B cell (primary cell): ENCODE results near the gene HOXA4. TPM values are rescaled to one million over a fixed set of nuclear protein-coding genes. Genes with fewer than 3 reads are reported as not detected.
A peak's percentile ranks its signal among the peaks of the same experiment; 100 is the strongest.

Experiments
- ATAC-seq: fragments of 200-7000 bp; cut with Tn5 transposase; one replicate; pipeline ENCODE4 v1.10.0; 2021; ENCODE audit warnings: low read depth, mild to moderate bottlenecking, moderate number of reproducible peaks, moderate library complexity
- CTCF ChIA-PET: fragments of 350-600 bp; sonication (Branson Sonifier 250); formaldehyde crosslinking; loops from one replicate; lab custom pipeline; 2021; ENCODE audit warnings: antibody characterized with exemption, inconsistent platforms; lab: Charles Lee
- POLR2A ChIA-PET: fragments of 350-600 bp; sonication (Branson Sonifier 250); formaldehyde crosslinking; loops from one replicate; lab custom pipeline; 2021; ENCODE audit warnings: antibody characterized with exemption; lab: Charles Lee
- DNase-seq: peaks from one replicate; pipeline ENCODE4 v3.0.0; 2013
- H2AFZ ChIP-seq: 2 replicates; pipeline ENCODE4 v1.6.1; 2012; ENCODE audit warnings: mild to moderate bottlenecking, low read depth, low read length; ENCODE audit not compliant: insufficient read depth, poor library complexity, severe bottlenecking
- H3K27ac ChIP-seq, 2 donors: 1 replicate in 1 of 2; 2 replicates in 1 of 2; pipeline ENCODE4 v1.5.1; 2012 to 2013; ENCODE audit warnings: low read length in 2 of 2, mild to moderate bottlenecking in 2 of 2, moderate library complexity in 1 of 2
- H3K27me3 ChIP-seq, 4 experiments: fragments of 200-600 bp in 1 of 4; sonication (generic) in 1 of 4; replicated peaks in 1 of 4; 1 replicate in 2 of 4; 2 replicates in 2 of 4; pipeline versions ENCODE4 v1.6.1 to v1.7.0; 2013 to 2016; ENCODE audit warnings: low read length in 3 of 4, mild to moderate bottlenecking in 2 of 4, mixed read lengths in 1 of 4, moderate library complexity in 1 of 4; ENCODE audit not compliant: insufficient read depth in 4 of 4, control insufficient read depth in 3 of 4; ENCODE audit errors: control extremely low read depth in 1 of 4
- H3K36me3 ChIP-seq, 2 experiments: replicated peaks in 1 of 2; 1 replicate in 1 of 2; 2 replicates in 1 of 2; pipeline versions ENCODE4 v1.6.1 to v1.7.1; 2013; ENCODE audit warnings: low read length in 1 of 2; ENCODE audit not compliant: insufficient read depth in 2 of 2, control insufficient read depth in 1 of 2; ENCODE audit errors: control extremely low read depth in 1 of 2, extremely low read depth in 1 of 2
- H3K4me1 ChIP-seq, 2 donors: fragments of 200-600 bp in 1 of 2; sonication (generic) in 1 of 2; 1 replicate in 1 of 2; 2 replicates in 1 of 2; pipeline versions ENCODE4 v1.5.1 to v1.6.1; 2013 to 2017; ENCODE audit warnings: low read length in 2 of 2; ENCODE audit not compliant: control insufficient read depth in 2 of 2, insufficient read depth in 2 of 2
- H3K4me2 ChIP-seq: replicated peaks from 2 replicates; pipeline ENCODE3; 2012; ENCODE audit warnings: mild to moderate bottlenecking, low read depth, low read length; ENCODE audit not compliant: poor library complexity, severe bottlenecking
- H3K4me3 ChIP-seq, 5 experiments: fragments of 200-600 bp in 1 of 5; sonication (generic) in 1 of 5; 1 replicate in 3 of 5; 2 replicates in 2 of 5; pipeline versions ENCODE4 v1.5.1 to v1.7.0; 2011 to 2016; ENCODE audit warnings: low read length in 4 of 5, mild to moderate bottlenecking in 4 of 5, low read depth in 2 of 5, control low read depth in 1 of 5, moderate library complexity in 1 of 5; ENCODE audit not compliant: insufficient read depth in 1 of 5; ENCODE audit errors: control extremely low read depth in 1 of 5, extremely low read depth in 1 of 5
- H3K79me2 ChIP-seq: fragments of 200-600 bp; sonication (generic); one replicate; pipeline ENCODE4 v1.6.0; 2016; ENCODE audit warnings: low read length; ENCODE audit not compliant: control insufficient read depth, insufficient read depth
- H3K9ac ChIP-seq: fragments of 200-600 bp; sonication (generic); 2 replicates; pipeline ENCODE4 v1.6.1; 2017; ENCODE audit warnings: mild to moderate bottlenecking, low read length, moderate library complexity
- H3K9me3 ChIP-seq, 3 donors: one replicate each; pipeline versions ENCODE4 v1.6.1 to v1.7.1; 2013; ENCODE audit warnings: low read length in 2 of 3; ENCODE audit not compliant: control insufficient read depth in 2 of 3, insufficient read depth in 1 of 3; ENCODE audit errors: control extremely low read depth in 1 of 3
- H4K20me1 ChIP-seq: 2 replicates; pipeline ENCODE4 v1.6.0; 2012; ENCODE audit warnings: mild to moderate bottlenecking, low read length; ENCODE audit not compliant: insufficient read depth, control insufficient read depth, poor library complexity, severe bottlenecking
- H3K27ac Mint-ChIP-seq: one replicate; pipeline ENCODE4 v1.8.0; 2021; ENCODE audit warnings: mixed read lengths
- H3K27me3 Mint-ChIP-seq: one replicate; pipeline ENCODE4 v1.8.0; 2021; ENCODE audit warnings: mixed read lengths
- H3K4me1 Mint-ChIP-seq: one replicate; pipeline ENCODE4 v1.8.0; 2021; ENCODE audit warnings: mixed read lengths
- H3K4me3 Mint-ChIP-seq: one replicate; pipeline ENCODE4 v1.8.0; 2021; ENCODE audit warnings: mixed read lengths
- H3K9me3 Mint-ChIP-seq: one replicate; pipeline ENCODE4 v1.8.0; 2022; ENCODE audit warnings: mixed read lengths; ENCODE audit not compliant: insufficient read depth
- CTCF ChIP-seq: fragments of 200-600 bp; IDR thresholded peaks from one replicate; pipeline ENCODE4 v1.8.0; 2022; ENCODE audit warnings: antibody characterized with exemption, mild to moderate bottlenecking
- EZH2 ChIP-seq: IDR thresholded peaks from 2 replicates; pipeline ENCODE4 v1.6.1; 2012; ENCODE audit warnings: borderline replicate concordance, low read depth, mild to moderate bottlenecking, moderate library complexity, low read length; ENCODE audit not compliant: insufficient read depth, poor library complexity, severe bottlenecking
- WGBS: methylation state at CpG from one replicate; pipeline ENCODE4 v1.1.5; 2013; ENCODE audit warnings: missing lambda C conversion rate; ENCODE audit not compliant: insufficient coverage; 5-methylcytosine and 5-hydroxymethylcytosine counted together
- intact Hi-C: fragments of 100-400 bp; cut with micrococcal nuclease; formaldehyde crosslinking; loops from one replicate; pipeline ENCODE4 v1.10.0; 2022
- polyA plus RNA-seq: library from polyadenylated mRNA; depleted of rRNA; stranded (reverse); fragments of >200 nt; gene quantifications from 2 replicates; pipeline ENCODE4 v1.2.3, GENCODE V29; 2012
- total RNA-seq, 2 donors: library from RNA; stranded (reverse); fragments of 120-200 nt in 1 of 2; gene quantifications; 1 replicate in 1 of 2; 2 replicates in 1 of 2; pipeline versions ENCODE4 v1.2.3 to v1.2.4, GENCODE V29; 2013 to 2022

HOXA4 gene
- total and polyA plus RNA-seq, 2 donors (not counting 1 experiment from before 2014, with no cell fraction given) = 0.30 TPM; not detected in 1

- Histone ChIP-seq H3K4me3 (no peak overlapping the region), H3K9me3 (peaks cover 0 to 74% (median 19%) of the 10 kb centered on the region in 3 donors), H2AFZ (no peak overlapping the region), H3K4me2 (no peak overlapping the region), H3K4me1 (peaks cover 41 to 68% of the 10 kb centered on the region in 2 donors), H3K36me3 (no peaks in the 10 kb centered on the region), H3K9ac (no peak overlapping the region), H3K79me2 (no peaks in the 10 kb centered on the region), H4K20me1 (peaks cover 8% of the 10 kb centered on the region), H3K27me3 (peaks cover 0 to 96% (median 81%) of the 10 kb centered on the region in 4 experiments), H3K27ac (no peak overlapping the region)
- ATAC-seq (no peak), DNase-seq (peak; percentile 49)
- CTCF ChIA-PET = interaction anchor here (1.0 to 2.8 kb wide), 5 partner anchors 11 to 27 kb away, joined by 3 to 10 read pairs (median 3); no protein-coding TSS in a partner anchor
- peaks cover 61% of the 10 kb centered on the region for H3K27me3 Mint-ChIP-seq
- POLR2A ChIA-PET = no interaction called here
- TF ChIP-seq EZH2 (no peak), CTCF (no peak)
- H3K27ac Mint-ChIP-seq = peak overlapping the region; percentile 77
- WGBS = 6% methylated on average over 27 of the region's 30 CpGs
- peak overlapping the region; percentile 44 for H3K4me3 Mint-ChIP-seq
- H3K9me3 Mint-ChIP-seq = no peaks in the 10 kb centered on the region
- intact Hi-C loops = no loop called here
- peaks cover 19% of the 10 kb centered on the region for H3K4me1 Mint-ChIP-seq
Observed at GRCh38 chr7:27171637-27172314, 41.2 kb upstream of the HOXA4 start.

DNA sequence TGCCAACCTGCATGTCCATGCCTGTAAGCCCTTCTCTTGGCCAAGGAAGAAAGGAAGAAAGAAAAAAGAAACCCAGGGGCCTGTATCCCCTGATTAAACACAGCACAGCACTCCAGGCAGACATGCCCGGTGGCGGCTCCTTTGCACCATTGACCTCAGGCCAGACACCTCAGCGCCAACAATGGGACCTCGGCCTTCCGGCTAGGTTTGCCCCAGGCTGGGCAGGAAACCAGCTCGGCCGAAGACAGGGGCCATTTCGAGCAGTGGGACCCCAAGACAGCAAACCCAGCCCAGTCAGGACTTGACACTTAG is 40.7 kb upstream of the HOXA4 start:
- peaks cover 8% of the 10 kb centered on the region for H4K20me1 ChIP-seq
- H3K27ac ChIP-seq = no peak overlapping the region
- H3K4me1 ChIP-seq = peaks cover 46 to 72% of the 10 kb centered on the region in 2 donors
- H3K4me2 ChIP-seq = no peak overlapping the region
- 26% methylated on average over 6 of the region's 8 CpGs for WGBS
- ChIA-PET POLR2A (no interaction called here), CTCF (interaction anchor here (1.0 to 2.8 kb wide), 5 partner anchors 10 to 27 kb away, joined by 3 to 10 read pairs (median 3); no protein-coding TSS in a partner anchor)
- no peak overlapping the region for H3K4me3 ChIP-seq
- no peaks in the 10 kb centered on the region for H3K9me3 Mint-ChIP-seq
- H3K27ac Mint-ChIP-seq = peak overlapping the region; percentile 77
- H3K4me1 Mint-ChIP-seq = peaks cover 19% of the 10 kb centered on the region
- DNase-seq = no peak
- peaks cover 57% of the 10 kb centered on the region for H3K27me3 Mint-ChIP-seq
- no peak overlapping the region for H2AFZ ChIP-seq
- intact Hi-C loops = no loop called here
- no peak for ATAC-seq
- TF ChIP-seq EZH2 = no peak
- TF ChIP-seq CTCF = no peak
- no peaks in the 10 kb centered on the region for H3K36me3 ChIP-seq
- H3K79me2 ChIP-seq = no peaks in the 10 kb centered on the region
- peaks cover 0 to 79% (median 21%) of the 10 kb centered on the region in 3 donors for H3K9me3 ChIP-seq
- no peak overlapping the region for H3K9ac ChIP-seq
- H3K27me3 ChIP-seq = peaks cover 0 to 96% (median 82%) of the 10 kb centered on the region in 4 experiments
- no peak overlapping the region for H3K4me3 Mint-ChIP-seq
